Activated CD4-positive, alpha-beta T cell treated with anti-CD3 and anti-CD28 coated beads, Interleukin-2, amount 10 ng/mL, durations not matched to agents 7 days and 5 days (primary cell): ENCODE data around the gene C14orf93. TPM values are rescaled to one million over a fixed set of nuclear protein-coding genes. Genes with fewer than 3 reads are reported as not detected.
"Not testable (repeated sequence)": the region's sequence is repeated elsewhere in the genome, so short reads cannot be mapped to it uniquely, and the experiment has no call there.

Experiments
- CTCF ChIA-PET: fragments of 350-600 bp; sonication (Branson Sonifier 250); formaldehyde crosslinking; loops from one replicate; lab custom pipeline; 2021; ENCODE audit warnings: antibody characterized with exemption; lab: Charles Lee
- POLR2A ChIA-PET: fragments of 350-600 bp; sonication (Branson Sonifier 250); formaldehyde crosslinking; loops from one replicate; lab custom pipeline; 2021; ENCODE audit warnings: antibody characterized with exemption; lab: Charles Lee
- DNase-seq: peaks from one replicate; pipeline ENCODE4 v3.0.0-alpha.2; 2020
- H3K27ac Mint-ChIP-seq: one replicate; pipeline ENCODE4 v1.8.0; 2021; ENCODE audit warnings: mild to moderate bottlenecking, moderate library complexity, mixed read lengths
- H3K27me3 Mint-ChIP-seq: one replicate; pipeline ENCODE4 v1.8.0; 2021; ENCODE audit warnings: mixed read lengths
- H3K36me3 Mint-ChIP-seq: one replicate; pipeline ENCODE4 v1.8.0; 2021; ENCODE audit warnings: low read depth, mixed read lengths
- H3K4me1 Mint-ChIP-seq: one replicate; pipeline ENCODE4 v1.8.0; 2021; ENCODE audit warnings: mixed read lengths
- H3K4me3 Mint-ChIP-seq: one replicate; pipeline ENCODE4 v1.8.0; 2021; ENCODE audit warnings: mild to moderate bottlenecking, moderate library complexity, mixed read lengths
- H3K9me3 Mint-ChIP-seq: one replicate; pipeline ENCODE4 v1.8.0; 2021; ENCODE audit warnings: mixed read lengths
- total RNA-seq, 2 experiments: library from RNA; stranded (reverse); gene quantifications; one replicate each; pipeline ENCODE4 v1.2.3, GENCODE V29; 2021

Gene C14orf93
- total RNA-seq, 2 experiments from 2014 or later, result 9.4 to 11.1 TPM

DNA sequence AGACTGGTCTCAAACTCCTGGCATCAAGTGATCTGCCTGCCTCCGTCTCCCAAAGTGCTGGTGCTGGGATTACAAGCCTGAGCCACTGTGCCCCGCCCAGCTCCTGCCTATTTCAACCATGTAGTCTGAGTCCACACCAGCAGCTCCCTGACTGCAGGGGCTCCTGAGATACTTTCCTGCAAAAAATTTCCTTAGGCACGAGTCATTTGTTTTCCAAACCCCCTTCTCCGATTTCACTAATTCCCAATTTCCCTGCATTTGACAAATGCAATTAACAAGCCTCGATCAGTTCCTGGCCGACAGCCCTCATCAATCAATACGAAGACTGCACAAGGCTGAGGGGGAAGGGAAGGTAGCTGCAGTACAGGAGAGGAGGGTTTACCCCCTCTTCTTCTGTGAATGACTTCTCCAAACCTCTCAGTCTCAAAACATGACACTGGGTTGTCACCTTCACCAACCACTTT is 14.7 kb upstream of the C14orf93 start:
- Mint-ChIP-seq H3K36me3 (peaks cover 36% of the 10 kb centered on the region), H3K4me3 (no peak overlapping the region), H3K9me3 (no peaks in the 10 kb centered on the region), H3K27ac (no peak overlapping the region), H3K4me1 (peaks cover 71% of the 10 kb centered on the region), H3K27me3 (no peaks in the 10 kb centered on the region)
- DNase-seq, result no peak
- POLR2A ChIA-PET, result no interaction called here
- CTCF ChIA-PET, result interaction anchor here (1.2 to 2.2 kb wide), 8 partner anchors 11 to 51 kb away, joined by 3 to 7 read pairs (median 6); partner anchors contain the start of gene CDH24

DNA sequence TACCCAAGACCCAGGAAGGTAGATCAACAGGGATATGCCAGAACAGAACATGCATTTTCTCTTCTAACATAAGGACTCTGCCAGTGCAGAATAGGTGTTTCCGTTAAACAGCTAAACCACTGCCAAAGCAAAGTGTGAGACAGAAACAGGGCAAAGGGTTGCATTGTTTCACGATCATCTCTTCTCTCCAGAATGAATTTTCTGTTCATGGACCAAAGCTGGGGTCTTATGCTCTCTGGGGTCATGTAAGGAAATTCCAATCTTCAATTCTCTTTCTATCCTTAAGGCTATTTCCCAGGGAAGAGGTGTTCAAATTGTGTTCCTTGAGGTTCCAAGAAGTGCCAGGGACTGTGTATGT is 13.8 kb upstream of the C14orf93 start:
- Mint-ChIP-seq H3K4me1 (peaks cover 63% of the 10 kb centered on the region), H3K4me3 (no peak overlapping the region), H3K27ac (peak overlapping the region; percentile 21), H3K36me3 (peaks cover 29% of the 10 kb centered on the region), H3K9me3 (no peaks in the 10 kb centered on the region), H3K27me3 (no peaks in the 10 kb centered on the region)
- POLR2A ChIA-PET, result no interaction called here
- DNase-seq, result no peak
- CTCF ChIA-PET, result interaction anchor here (0.6 to 2.2 kb wide), 10 partner anchors 8 to 50 kb away, joined by 3 to 7 read pairs (median 4); partner anchors contain the start of gene CDH24

DNA sequence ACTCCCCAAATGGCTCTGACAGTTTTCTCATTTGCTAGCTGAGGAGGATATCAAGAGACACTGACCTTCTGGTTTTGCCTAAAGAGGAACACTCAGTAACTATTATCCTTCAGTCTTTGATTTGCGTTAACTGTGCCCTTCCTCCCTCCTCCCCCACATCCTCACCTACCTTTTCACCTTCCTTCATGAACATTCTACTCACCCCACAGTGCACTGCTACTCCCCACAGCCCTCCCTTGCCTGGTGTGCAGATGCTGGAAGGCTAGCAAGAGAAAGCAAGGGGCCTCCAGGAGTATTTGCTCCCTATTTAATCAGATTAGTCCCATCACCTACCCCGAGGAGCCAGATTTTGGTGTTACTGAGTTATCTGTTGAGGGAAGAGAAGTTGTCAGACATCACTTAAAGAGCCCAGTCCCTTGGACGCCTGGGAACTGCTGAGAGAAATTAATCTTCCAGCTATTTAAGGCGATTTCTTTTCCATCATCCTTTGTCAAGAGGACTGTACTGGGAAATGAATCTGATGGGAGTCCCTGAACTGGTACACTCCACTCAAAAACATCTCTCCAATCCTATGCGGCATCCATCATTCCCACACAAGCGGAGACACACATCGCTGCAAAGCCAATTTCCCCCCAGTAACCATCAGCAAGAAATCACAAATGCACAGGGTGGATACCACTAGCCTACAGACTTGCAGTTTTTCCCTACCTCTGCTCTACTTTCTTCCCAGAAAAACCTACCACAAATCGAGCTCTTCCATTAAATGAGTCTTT is 13.3 kb upstream of the C14orf93 start:
- Mint-ChIP-seq H3K27me3 (no peaks in the 10 kb centered on the region), H3K27ac (peak overlapping the region; percentile 6)

DNA sequence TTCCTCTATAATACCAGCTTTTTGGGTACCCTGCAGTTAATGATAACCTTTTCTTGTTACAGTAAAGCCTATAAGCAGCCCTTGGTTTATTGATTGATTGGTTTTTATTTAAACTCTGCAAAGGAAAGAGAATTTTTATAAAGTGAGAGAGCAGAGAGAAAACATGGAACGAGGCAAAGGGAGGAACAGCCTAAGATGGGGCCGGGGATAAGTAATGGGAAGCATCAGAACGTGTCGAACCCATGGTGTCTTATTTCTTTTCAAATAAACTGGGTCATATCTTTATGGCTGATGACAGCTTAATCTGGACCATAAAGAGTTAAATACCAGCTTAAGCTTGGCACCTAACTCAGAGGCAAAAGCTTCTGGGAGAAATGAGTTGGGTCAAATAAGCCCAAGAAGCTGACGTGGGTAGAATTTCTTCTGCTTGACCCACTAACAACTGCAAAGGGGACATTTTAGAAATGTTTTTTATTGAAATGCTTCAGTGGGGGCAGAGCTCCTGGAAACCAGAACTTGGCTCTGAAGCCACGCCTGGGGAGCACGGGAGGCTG is 12.0 kb upstream of the C14orf93 start:
- Mint-ChIP-seq H3K4me1 (peaks cover 55% of the 10 kb centered on the region), H3K4me3 (peak overlapping the region; percentile 46), H3K27ac (peak overlapping the region; percentile 87), H3K27me3 (no peaks in the 10 kb centered on the region), H3K36me3 (peaks cover 21% of the 10 kb centered on the region), H3K9me3 (no peaks in the 10 kb centered on the region)
- ChIA-PET CTCF (interaction anchor here (0.8 to 1.9 kb wide), 4 partner anchors 10 to 136 kb away, joined by 3 to 6 read pairs (median 4); partner anchors contain the start of gene PSMB5), POLR2A (no interaction called here)
- no peak for DNase-seq

More for the DNA sequence above, 13.3 kb upstream of the C14orf93 start:
- peaks cover 26% of the 10 kb centered on the region for H3K36me3 Mint-ChIP-seq
- DNase-seq, result no peak
- no peak overlapping the region for H3K4me3 Mint-ChIP-seq
- CTCF ChIA-PET, result interaction anchor here (0.5 to 2.2 kb wide), 11 partner anchors 10 to 221 kb away, joined by 3 to 7 read pairs (median 5); partner anchors contain the start of genes CDH24 and PSMB5
- POLR2A ChIA-PET, result no interaction called here
- peaks cover 60% of the 10 kb centered on the region for H3K4me1 Mint-ChIP-seq
- H3K9me3 Mint-ChIP-seq, result no peaks in the 10 kb centered on the region

DNA sequence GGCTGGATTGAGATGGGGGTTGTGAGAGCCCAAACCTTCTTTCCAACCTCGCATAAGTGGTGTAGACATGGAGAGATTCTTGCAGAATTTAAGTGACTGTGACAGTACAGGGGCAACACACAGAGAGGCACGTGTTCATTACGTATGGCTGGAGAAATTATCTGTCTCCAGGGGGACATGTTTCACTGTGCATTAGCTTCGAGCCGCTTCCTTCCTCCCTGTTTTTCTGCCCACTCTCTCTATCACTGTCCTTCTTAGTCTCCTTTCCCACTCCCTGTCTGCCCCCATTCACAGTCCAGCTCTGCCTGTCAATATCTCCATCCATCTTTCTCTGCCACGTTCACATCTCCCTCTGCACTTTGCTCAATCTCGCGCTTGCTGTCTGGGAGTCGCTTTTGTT is 11.5 kb upstream of the C14orf93 start:
- H3K4me1 Mint-ChIP-seq, result peaks cover 55% of the 10 kb centered on the region
- ChIA-PET POLR2A (interaction anchor here (1.1 kb wide), 1 partner anchor 15 kb away, joined by 5 read pairs; no protein-coding TSS in a partner anchor), CTCF (interaction anchor here (0.6 to 1.8 kb wide), 5 partner anchors 10 to 135 kb away, joined by 3 to 6 read pairs (median 3); no protein-coding TSS in a partner anchor)
- H3K9me3 Mint-ChIP-seq, result no peaks in the 10 kb centered on the region
- H3K27ac Mint-ChIP-seq, result peak overlapping the region; percentile 87
- H3K27me3 Mint-ChIP-seq, result no peaks in the 10 kb centered on the region
- peaks cover 21% of the 10 kb centered on the region for H3K36me3 Mint-ChIP-seq
- H3K4me3 Mint-ChIP-seq, result peak overlapping the region; percentile 46
- no peak for DNase-seq

DNA sequence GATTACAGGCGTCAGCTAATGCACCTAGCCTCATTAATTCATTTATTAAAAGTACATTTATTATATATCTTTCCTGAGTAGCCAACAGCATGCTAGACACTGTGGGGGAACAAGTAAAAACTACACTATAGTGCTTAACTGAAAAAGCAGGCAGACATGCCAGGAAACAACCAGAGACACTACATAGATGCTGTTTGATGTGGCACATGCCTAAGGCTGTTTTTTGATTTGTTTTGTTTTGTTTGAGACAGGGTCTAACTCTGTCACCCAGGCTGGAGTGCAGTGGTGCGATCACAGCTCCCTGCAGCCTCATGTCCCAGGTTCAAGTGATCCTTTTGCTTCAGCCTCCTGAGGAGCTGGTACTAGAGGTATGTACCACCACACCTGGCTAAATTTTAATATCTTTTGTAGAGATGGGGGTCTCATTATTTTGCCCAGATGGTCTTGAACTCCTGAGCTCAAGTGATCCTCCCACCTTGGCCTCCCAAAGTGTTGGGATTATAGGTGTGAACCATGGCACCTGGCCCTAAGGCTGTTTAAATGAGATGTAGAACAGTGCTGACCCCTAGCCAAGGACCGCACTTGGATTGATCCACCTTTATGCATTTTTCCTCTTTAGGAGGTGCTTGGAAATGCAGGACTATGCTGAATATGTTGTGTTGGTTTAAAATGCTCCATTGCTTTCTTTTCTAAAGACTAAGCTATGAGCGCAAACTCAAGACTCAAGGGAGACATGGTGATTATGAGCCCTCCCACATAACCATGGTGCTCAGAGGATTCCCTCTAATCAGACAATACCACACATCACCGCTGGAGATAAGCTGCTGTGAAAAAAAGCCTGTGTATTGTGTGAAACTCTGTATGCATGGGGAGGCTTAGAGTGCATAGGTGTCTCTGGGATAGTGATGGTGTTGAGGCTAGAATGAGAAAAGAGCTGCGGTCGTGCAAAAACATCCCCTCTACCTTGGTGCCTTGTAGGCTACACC is 10.5 kb upstream of the C14orf93 start:
- ChIA-PET CTCF (interaction anchor here (0.6 to 1.8 kb wide), 8 partner anchors 11 to 120 kb away, joined by 3 to 6 read pairs (median 4); partner anchors contain the start of genes PSMB11 and PSMB5), POLR2A (interaction anchor here (1.1 kb wide), 1 partner anchor 14 kb away, joined by 5 read pairs; no protein-coding TSS in a partner anchor)
- H3K36me3 Mint-ChIP-seq, result peaks cover 13% of the 10 kb centered on the region
- H3K27ac Mint-ChIP-seq, result peak overlapping the region; percentile 87
- H3K4me1 Mint-ChIP-seq, result peaks cover 52% of the 10 kb centered on the region
- no peaks in the 10 kb centered on the region for H3K27me3 Mint-ChIP-seq
- H3K4me3 Mint-ChIP-seq, result no peak overlapping the region
- no peak for DNase-seq
- H3K9me3 Mint-ChIP-seq, result no peaks in the 10 kb centered on the region

DNA sequence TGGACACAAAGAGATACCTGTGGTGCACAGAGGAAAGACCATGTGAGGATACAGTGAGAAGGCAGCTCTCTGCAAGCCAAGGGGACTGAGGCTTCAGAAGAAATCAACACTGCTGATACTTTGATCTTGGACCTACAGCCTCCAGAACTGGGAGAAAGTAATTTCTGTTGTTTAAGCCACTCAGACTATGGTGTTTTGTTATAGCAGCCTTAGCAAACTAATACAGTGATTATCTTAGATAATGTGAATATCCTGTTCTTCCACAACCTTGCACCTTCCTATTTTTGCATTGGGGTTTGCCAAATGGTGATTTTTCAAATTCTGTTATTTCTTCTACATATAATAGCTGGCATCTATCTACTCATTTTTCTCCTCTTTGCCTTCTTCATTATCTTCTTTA is 8.2 kb upstream of the C14orf93 start:
- Mint-ChIP-seq H3K36me3 (no peaks in the 10 kb centered on the region), H3K27ac (no peak overlapping the region), H3K27me3 (no peaks in the 10 kb centered on the region), H3K4me1 (peaks cover 35% of the 10 kb centered on the region), H3K9me3 (no peaks in the 10 kb centered on the region), H3K4me3 (no peak overlapping the region)
- CTCF ChIA-PET, result no interaction called here
- DNase-seq, result no peak
- POLR2A ChIA-PET, result no interaction called here

DNA sequence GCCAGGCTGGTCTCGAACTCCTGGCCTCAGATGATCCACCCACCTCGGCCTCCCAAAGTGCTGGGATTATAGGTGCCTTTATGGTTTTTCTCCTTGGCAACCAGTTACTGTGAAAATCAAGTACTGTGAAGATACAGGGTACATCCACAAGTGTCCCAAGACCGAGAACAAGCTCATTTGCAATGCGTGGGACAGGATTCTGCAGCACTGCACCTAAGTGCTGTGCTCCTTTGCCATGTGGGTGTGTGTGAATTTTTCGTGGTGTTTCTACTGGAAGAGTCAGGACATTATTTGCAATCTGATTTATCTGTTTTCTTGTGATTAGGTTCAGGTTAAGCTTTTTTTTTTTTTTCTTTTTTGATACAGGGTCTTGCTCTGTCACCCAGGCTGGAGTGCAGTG is 7.1 kb upstream of the C14orf93 start:
- Mint-ChIP-seq H3K9me3 (no peaks in the 10 kb centered on the region), H3K36me3 (no peaks in the 10 kb centered on the region), H3K27ac (no peak overlapping the region), H3K4me3 (no peak overlapping the region), H3K4me1 (peaks cover 28% of the 10 kb centered on the region), H3K27me3 (no peaks in the 10 kb centered on the region)
- DNase-seq, result no peak
- ChIA-PET CTCF (interaction anchor here (0.5 to 1.6 kb wide), 9 partner anchors 10 to 418 kb away, joined by 3 to 10 read pairs (median 3); no protein-coding TSS in a partner anchor), POLR2A (interaction anchor here (0.5 kb wide), 1 partner anchor 10 kb away, joined by 3 read pairs; no protein-coding TSS in a partner anchor)

DNA sequence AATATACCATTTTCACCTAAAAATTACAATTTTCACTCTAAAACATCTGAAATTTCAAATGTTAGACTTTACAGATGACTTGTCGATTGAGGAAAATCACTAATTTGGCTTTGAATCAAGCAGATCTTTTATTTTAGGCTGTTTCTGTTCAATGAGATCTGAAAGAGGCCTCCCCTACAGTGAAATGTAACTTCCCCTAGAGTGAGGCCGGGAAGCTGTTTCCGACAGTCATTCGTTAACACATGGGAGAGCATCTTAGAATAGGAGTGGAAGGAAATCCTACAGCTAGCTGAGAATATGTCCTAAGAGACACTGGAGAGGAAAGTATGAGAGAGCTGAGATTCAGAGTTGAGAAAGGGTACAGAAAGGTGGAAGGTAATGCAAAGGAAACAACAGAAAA is 5.7 kb upstream of the C14orf93 start:
- H3K4me1 Mint-ChIP-seq, result peaks cover 16% of the 10 kb centered on the region
- POLR2A ChIA-PET, result no interaction called here

DNA sequence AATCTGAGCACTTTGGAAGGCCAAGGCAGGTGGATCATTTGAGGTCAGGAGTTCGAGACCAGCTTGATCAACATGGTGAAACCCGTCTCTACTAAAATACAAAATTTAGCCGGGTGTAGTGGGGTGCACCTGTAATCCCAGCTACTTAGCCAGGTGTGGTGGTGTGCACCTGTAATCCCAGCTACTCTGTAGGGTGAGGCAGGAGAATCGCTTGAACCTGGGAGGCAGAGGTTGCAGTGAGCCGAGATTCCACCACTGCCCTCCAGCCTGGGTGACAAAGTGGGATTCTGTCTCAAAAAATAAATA is 3.8 kb upstream of the C14orf93 start:
- H3K36me3 Mint-ChIP-seq, H3K9me3 Mint-ChIP-seq, H3K4me3 Mint-ChIP-seq, POLR2A ChIA-PET, H3K27me3 Mint-ChIP-seq, DNase-seq, H3K27ac Mint-ChIP-seq: not testable (repeated sequence)
- CTCF ChIA-PET, result interaction anchor here (0.6 to 1.7 kb wide), 7 partner anchors 10 to 54 kb away, joined by 3 to 7 read pairs (median 3); partner anchors contain the start of gene CDH24
- H3K4me1 Mint-ChIP-seq, result peaks cover 25% of the 10 kb centered on the region

More for the DNA sequence above, 5.7 kb upstream of the C14orf93 start:
- CTCF ChIA-PET, result interaction anchor here (0.6 to 1.5 kb wide), 4 partner anchors 8 to 16 kb away, joined by 3 to 4 read pairs (median 4); no protein-coding TSS in a partner anchor
- peak overlapping the region; percentile 16 for H3K27ac Mint-ChIP-seq
- no peaks in the 10 kb centered on the region for H3K9me3 Mint-ChIP-seq
- H3K27me3 Mint-ChIP-seq, result no peaks in the 10 kb centered on the region
- DNase-seq, result no peak
- H3K4me3 Mint-ChIP-seq, result no peak overlapping the region
- H3K36me3 Mint-ChIP-seq, result no peaks in the 10 kb centered on the region

DNA sequence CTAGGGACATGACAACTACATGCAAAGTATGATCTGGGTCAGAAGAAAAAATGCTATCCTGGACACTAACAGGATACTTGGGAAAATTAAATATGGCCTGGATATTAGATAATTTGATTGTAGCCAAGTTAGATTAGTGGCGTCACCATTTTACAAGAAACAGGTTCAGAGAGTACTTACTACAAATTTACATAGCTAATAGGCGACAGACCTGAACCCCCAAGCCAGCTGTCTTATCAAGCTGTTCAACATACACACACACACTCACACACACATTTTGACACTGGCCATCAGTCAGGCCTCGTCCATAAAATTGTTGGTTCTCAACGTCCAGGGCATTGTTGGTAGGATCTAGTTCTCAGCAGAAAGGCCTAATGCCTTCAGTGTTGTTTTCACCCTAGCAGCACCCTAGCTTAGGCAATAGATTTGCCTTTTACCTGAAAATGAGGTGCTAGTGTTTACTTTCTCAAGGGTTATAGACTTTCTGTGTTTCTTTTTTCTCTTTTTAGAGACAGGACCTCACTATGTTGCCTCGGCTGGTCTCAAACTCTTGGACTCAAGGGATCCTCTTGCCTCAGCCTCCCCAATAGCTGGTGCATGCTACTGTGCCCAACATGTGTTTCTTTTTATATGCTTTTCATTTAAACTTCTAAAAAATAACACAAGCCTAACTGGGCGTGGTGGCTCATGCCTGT is 3.3 kb upstream of the C14orf93 start:
- no peak for DNase-seq
- H3K4me1 Mint-ChIP-seq, result peaks cover 30% of the 10 kb centered on the region
- H3K4me3 Mint-ChIP-seq, result no peak overlapping the region
- POLR2A ChIA-PET, result no interaction called here
- no peak overlapping the region for H3K27ac Mint-ChIP-seq
- CTCF ChIA-PET, result interaction anchor here (0.6 to 1.8 kb wide), 8 partner anchors 11 to 55 kb away, joined by 3 to 7 read pairs (median 3); partner anchors contain the start of gene CDH24
- peaks cover 2% of the 10 kb centered on the region for H3K9me3 Mint-ChIP-seq
- peaks cover 6% of the 10 kb centered on the region for H3K36me3 Mint-ChIP-seq
- no peaks in the 10 kb centered on the region for H3K27me3 Mint-ChIP-seq
